ENCODE results near the gene SP6.
A peak's percentile ranks its signal among the peaks of the same experiment; 100 is the strongest.

SP6 gene

DNA sequence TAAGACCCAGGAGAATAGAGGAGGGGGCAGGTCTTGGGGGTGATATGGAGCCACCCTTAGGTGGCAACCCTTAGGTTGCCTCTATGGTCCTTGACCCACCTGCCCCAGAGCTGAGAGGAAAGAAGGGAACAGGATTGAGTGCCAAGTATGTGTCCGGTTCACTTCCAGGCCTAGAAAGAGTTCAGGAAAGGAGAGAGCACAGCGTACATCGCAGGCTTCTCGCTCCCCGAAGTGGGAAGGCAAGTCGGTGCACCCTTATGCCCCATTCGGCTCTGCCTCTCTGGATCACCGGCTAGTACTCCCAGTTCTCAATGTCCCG lies 631 bp downstream of the SP6 start:
- TF ChIP-seq ZFX (IDR thresholded peaks at IDR 0.05; ENCODE audit: borderline replicate concordance) = no peak
- TF ChIP-seq, protein P1, sequence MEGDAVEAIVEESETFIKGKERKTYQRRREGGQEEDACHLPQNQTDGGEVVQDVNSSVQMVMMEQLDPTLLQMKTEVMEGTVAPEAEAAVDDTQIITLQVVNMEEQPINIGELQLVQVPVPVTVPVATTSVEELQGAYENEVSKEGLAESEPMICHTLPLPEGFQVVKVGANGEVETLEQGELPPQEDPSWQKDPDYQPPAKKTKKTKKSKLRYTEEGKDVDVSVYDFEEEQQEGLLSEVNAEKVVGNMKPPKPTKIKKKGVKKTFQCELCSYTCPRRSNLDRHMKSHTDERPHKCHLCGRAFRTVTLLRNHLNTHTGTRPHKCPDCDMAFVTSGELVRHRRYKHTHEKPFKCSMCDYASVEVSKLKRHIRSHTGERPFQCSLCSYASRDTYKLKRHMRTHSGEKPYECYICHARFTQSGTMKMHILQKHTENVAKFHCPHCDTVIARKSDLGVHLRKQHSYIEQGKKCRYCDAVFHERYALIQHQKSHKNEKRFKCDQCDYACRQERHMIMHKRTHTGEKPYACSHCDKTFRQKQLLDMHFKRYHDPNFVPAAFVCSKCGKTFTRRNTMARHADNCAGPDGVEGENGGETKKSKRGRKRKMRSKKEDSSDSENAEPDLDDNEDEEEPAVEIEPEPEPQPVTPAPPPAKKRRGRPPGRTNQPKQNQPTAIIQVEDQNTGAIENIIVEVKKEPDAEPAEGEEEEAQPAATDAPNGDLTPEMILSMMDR (IDR thresholded peaks at IDR 0.05) = no peak
- H3K27ac ChIP-seq = no peak overlapping the region

DNA sequence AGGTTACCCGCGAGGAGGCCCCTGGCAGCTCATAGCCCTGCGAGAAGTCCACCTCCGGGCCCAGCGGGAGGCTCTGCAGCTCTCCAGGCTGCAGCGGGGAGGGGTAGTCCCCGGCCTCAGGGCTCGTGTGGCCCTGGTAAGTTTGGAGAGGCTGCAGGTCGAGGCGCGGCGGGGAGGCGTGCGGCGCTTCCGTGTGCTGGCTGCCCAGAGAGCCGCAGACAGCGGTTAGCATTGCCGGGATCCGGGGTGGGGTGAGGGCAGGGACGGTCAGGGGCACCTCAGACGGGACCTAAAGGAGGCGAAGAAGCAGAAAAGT lies 2.8 kb downstream of the SP6 start:
- TF ChIP-seq ZFX (IDR thresholded peaks at IDR 0.05; ENCODE audit: borderline replicate concordance) = no peak
- TF ChIP-seq, protein P1 (IDR thresholded peaks at IDR 0.05) = no peak
- H3K27ac ChIP-seq = no peak overlapping the region

DNA sequence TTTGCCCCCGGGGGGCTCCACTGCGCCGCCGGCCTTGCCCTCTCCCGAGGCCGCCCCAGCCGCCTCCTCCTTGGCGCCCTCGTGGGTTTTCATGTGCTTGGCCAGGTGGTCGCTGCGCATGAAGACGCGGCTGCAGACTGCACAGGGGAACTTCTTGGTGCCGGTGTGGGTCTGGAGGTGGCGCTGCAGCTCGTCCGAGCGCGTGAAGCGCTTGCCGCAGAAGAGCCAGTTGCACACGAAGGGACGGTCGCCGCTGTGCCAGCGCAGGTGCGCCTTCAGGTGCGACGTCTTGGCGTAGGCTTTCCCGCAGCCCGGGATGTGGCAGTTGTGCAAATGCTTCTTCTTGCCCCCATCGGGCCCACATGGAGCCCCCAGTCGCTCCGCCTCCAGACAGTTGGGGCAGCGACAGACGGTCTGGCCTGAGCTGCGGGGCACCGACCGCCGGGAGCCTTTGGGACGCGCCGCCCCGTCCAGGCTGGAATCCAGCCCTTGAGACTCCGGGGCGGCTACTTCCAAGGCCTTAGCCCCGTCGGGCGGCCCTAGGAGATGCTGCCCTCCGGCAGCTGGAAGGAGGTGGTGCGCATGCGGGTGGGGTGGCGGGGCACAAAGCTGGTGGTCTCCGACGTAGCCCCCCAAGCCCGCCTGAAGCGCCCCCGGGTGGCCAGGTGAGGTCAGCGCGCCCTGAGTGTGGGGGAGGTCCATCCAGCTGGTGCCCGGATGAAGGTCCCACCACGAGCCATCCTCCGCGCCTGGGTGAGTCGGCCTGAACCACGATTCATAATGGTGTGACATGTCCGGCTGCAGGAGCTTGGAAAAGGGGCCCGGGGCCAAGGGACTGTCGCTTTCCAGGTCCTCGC lies 3.4 kb downstream of the SP6 start:
- no peak overlapping the region for H3K27ac ChIP-seq
- no peak for TF ChIP-seq ZFX (IDR thresholded peaks at IDR 0.05; ENCODE audit: borderline replicate concordance)
- TF ChIP-seq, protein P1 (IDR thresholded peaks at IDR 0.05) = peak; percentile 80

DNA sequence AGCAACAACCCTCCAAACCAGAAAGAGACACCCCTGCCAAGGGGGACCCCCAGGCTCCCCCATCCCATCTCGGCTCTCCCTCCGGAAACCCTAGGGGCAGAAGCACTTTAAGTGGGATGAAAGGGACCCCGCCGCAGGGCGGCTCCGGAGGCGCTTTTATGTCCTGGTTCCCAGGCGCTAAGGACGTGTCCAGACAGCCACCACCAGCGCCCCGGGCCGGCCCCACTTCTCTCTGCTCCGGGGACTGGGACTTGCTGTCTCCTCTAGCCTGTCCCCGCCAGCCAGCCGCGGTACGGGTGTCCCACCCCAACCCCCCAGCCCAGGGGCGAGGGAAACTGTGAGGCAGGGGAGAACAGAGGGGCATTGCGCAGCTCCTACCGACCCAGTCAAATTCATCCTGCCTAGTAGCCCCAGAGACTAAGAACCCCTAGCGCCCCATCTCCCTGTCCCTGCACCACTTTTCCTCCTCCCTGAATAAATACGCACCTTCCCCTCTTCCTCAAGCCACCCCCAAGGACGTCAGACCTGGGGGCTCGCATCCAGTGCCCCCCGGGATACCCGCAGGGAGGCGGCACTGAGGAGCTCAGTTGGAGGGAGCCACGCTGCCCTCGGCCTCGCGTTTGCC lies 4.1 kb downstream of the SP6 start:
- H3K27ac ChIP-seq = no peak overlapping the region
- TF ChIP-seq, protein P1 (IDR thresholded peaks at IDR 0.05) = no peak
- TF ChIP-seq ZFX (IDR thresholded peaks at IDR 0.05; ENCODE audit: borderline replicate concordance) = no peak

DNA sequence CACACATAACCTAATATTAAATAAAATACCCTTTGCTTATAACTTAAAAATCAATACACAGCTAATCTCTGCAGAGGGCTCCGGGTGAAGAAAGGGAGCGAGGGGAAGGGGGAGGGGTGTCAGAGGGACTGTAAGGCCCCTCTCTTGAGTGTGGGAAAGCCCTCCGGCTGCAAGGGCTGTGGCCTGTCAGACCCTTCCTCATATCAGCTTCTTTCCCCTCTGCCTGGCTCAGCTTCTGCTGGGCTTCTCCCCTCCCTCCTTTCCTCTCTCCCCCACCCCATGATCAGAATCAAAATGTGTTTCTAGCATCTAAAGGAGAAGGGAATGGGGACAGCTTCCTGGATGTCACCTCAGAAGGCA lies 5.3 kb downstream of the SP6 start:
- no peak overlapping the region for H3K27ac ChIP-seq
- TF ChIP-seq, protein P1 (IDR thresholded peaks at IDR 0.05) = no peak
- no peak for TF ChIP-seq ZFX (IDR thresholded peaks at IDR 0.05; ENCODE audit: borderline replicate concordance)

DNA sequence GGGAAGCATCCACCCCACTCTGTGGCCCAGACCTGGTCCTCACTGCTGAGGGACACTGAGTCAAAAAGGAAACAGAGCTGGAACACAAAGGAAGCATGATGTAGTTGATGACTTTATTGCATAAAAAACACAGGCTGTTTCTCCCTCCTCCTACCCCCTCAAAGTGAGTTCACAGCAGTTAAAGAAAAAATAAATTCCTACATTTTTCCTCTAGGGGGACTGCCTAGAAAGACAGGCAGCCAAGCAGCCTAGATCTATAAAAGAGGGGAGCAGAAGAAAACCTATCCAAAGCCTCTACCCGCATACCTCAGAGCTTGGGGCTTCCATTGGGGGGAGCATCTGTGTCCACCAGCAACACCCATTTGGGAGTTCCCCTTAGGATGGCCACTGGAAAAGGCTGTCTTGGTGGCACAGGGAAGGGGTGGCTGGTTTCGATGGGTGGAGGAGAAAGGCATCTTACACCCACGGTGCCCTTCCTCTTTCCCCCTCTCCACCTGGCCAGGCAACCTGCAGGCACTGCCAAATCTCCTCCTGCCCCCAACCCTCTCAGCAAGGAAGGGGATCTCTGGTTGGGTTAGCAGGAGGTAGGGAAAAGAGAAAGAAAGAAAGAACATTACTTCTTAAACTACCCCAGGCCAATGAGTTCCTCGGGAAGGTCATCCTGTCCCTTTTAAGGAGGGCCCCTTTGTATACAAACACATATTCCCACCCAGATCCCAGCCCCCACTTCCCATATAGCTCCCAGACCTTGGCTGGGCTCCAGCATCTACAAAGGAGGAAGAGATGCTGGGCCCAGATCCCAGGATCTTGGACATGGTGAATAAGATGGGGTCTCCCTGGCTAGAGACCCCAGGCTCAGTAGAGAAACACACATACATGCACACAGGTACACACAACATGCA lies 5.9 kb downstream of the SP6 start:
- H3K27ac ChIP-seq = no peak overlapping the region
- TF ChIP-seq, protein P1 (IDR thresholded peaks at IDR 0.05) = peak; percentile 27
- no peak for TF ChIP-seq ZFX (IDR thresholded peaks at IDR 0.05; ENCODE audit: borderline replicate concordance)
